ENCODE measurements around the gene ADAD2.

Gene ADAD2

GRCh38 chr16:84232060-84232459 is 41.1 kb downstream of the ADAD2 start:
- no peak overlapping the region for H3K9ac ChIP-seq (ENCODE audit: low read depth, low read length)
- no peak overlapping the region for H3K4me3 ChIP-seq (ENCODE audit: low read length)
- no peak overlapping the region for H3K4me2 ChIP-seq (ENCODE audit: low read length)
- H3K27me3 ChIP-seq (ENCODE audit: control insufficient read depth, insufficient read depth, low read length), result peaks cover 38% of the 10 kb centered on the region
- H3K4me1 ChIP-seq (ENCODE audit: control insufficient read depth, insufficient read depth, low read length), result peaks cover 20% of the 10 kb centered on the region
- H3K9me3 ChIP-seq (replicated peaks; ENCODE audit: low read length), result no peaks in the 10 kb centered on the region
- H3K36me3 ChIP-seq (ENCODE audit: insufficient read depth, low read length), result no peaks in the 10 kb centered on the region

GRCh38 chr16:84232969-84233368 is 42.0 kb downstream of the ADAD2 start:
- no peak overlapping the region for H3K4me3 ChIP-seq (ENCODE audit: low read length)
- peaks cover 47% of the 10 kb centered on the region for H3K27me3 ChIP-seq (ENCODE audit: control insufficient read depth, insufficient read depth, low read length)
- no peaks in the 10 kb centered on the region for H3K9me3 ChIP-seq (replicated peaks; ENCODE audit: low read length)
- H3K9ac ChIP-seq (ENCODE audit: low read depth, low read length), result no peak overlapping the region
- H3K4me1 ChIP-seq (ENCODE audit: control insufficient read depth, insufficient read depth, low read length), result peaks cover 14% of the 10 kb centered on the region
- no peak overlapping the region for H3K4me2 ChIP-seq (ENCODE audit: low read length)
- H3K36me3 ChIP-seq (ENCODE audit: insufficient read depth, low read length), result no peaks in the 10 kb centered on the region

- no peak overlapping the region for H3K4me3 ChIP-seq (ENCODE audit: low read length)
- H3K36me3 ChIP-seq (ENCODE audit: insufficient read depth, low read length), result no peaks in the 10 kb centered on the region
- H3K9me3 ChIP-seq (replicated peaks; ENCODE audit: low read length), result no peaks in the 10 kb centered on the region
- peaks cover 9% of the 10 kb centered on the region for H3K4me1 ChIP-seq (ENCODE audit: control insufficient read depth, insufficient read depth, low read length)
- peaks cover 51% of the 10 kb centered on the region for H3K27me3 ChIP-seq (ENCODE audit: control insufficient read depth, insufficient read depth, low read length)
- H3K9ac ChIP-seq (ENCODE audit: low read depth, low read length), result no peak overlapping the region
- H3K4me2 ChIP-seq (ENCODE audit: low read length), result no peak overlapping the region
These were observed 42.8 kb downstream of the ADAD2 start for GRCh38 chr16:84233748-84234147.

GRCh38 chr16:84234321-84235241 is 43.6 kb downstream of the ADAD2 start:
- H3K4me2 ChIP-seq (ENCODE audit: low read length), result no peak overlapping the region
- no peaks in the 10 kb centered on the region for H3K36me3 ChIP-seq (ENCODE audit: insufficient read depth, low read length)
- no peaks in the 10 kb centered on the region for H3K9me3 ChIP-seq (replicated peaks; ENCODE audit: low read length)
- peaks cover 2% of the 10 kb centered on the region for H3K4me1 ChIP-seq (ENCODE audit: control insufficient read depth, insufficient read depth, low read length)
- H3K4me3 ChIP-seq (ENCODE audit: low read length), result no peak overlapping the region
- H3K9ac ChIP-seq (ENCODE audit: low read depth, low read length), result no peak overlapping the region
- H3K27me3 ChIP-seq (ENCODE audit: control insufficient read depth, insufficient read depth, low read length), result peaks cover 60% of the 10 kb centered on the region

GRCh38 chr16:84236671-84237070 is 45.7 kb downstream of the ADAD2 start:
- Histone ChIP-seq H3K9me3 (replicated peaks; ENCODE audit: low read length) (no peaks in the 10 kb centered on the region), H3K36me3 (ENCODE audit: insufficient read depth, low read length) (no peaks in the 10 kb centered on the region), H3K27me3 (ENCODE audit: control insufficient read depth, insufficient read depth, low read length) (peaks cover 68% of the 10 kb centered on the region), H3K4me3 (ENCODE audit: low read length) (no peak overlapping the region), H3K9ac (ENCODE audit: low read depth, low read length) (no peak overlapping the region), H3K4me1 (ENCODE audit: control insufficient read depth, insufficient read depth, low read length) (no peaks in the 10 kb centered on the region), H3K4me2 (ENCODE audit: low read length) (no peak overlapping the region)

GRCh38 chr16:84237994-84238750 is 47.2 kb downstream of the ADAD2 start:
- Histone ChIP-seq H3K9ac (ENCODE audit: low read depth, low read length) (no peak overlapping the region), H3K4me3 (ENCODE audit: low read length) (no peak overlapping the region), H3K36me3 (ENCODE audit: insufficient read depth, low read length) (no peaks in the 10 kb centered on the region), H3K4me1 (ENCODE audit: control insufficient read depth, insufficient read depth, low read length) (no peaks in the 10 kb centered on the region), H3K4me2 (ENCODE audit: low read length) (no peak overlapping the region), H3K9me3 (replicated peaks; ENCODE audit: low read length) (no peaks in the 10 kb centered on the region), H3K27me3 (ENCODE audit: control insufficient read depth, insufficient read depth, low read length) (peaks cover 67% of the 10 kb centered on the region)

GRCh38 chr16:84239141-84239769 is 48.3 kb downstream of the ADAD2 start:
- Histone ChIP-seq H3K4me1 (ENCODE audit: control insufficient read depth, insufficient read depth, low read length) (no peaks in the 10 kb centered on the region), H3K4me3 (ENCODE audit: low read length) (no peak overlapping the region), H3K9ac (ENCODE audit: low read depth, low read length) (no peak overlapping the region), H3K9me3 (replicated peaks; ENCODE audit: low read length) (no peaks in the 10 kb centered on the region), H3K27me3 (ENCODE audit: control insufficient read depth, insufficient read depth, low read length) (peaks cover 66% of the 10 kb centered on the region), H3K4me2 (ENCODE audit: low read length) (no peak overlapping the region), H3K36me3 (ENCODE audit: insufficient read depth, low read length) (no peaks in the 10 kb centered on the region)

- Histone ChIP-seq H3K9me3 (replicated peaks; ENCODE audit: low read length) (no peaks in the 10 kb centered on the region), H3K4me3 (ENCODE audit: low read length) (no peak within 1 kb of the TSS), H3K27me3 (ENCODE audit: control insufficient read depth, insufficient read depth, low read length) (peaks cover 64% of the 10 kb centered on the region), H3K4me2 (ENCODE audit: low read length) (no peak within 1 kb of the TSS), H3K9ac (ENCODE audit: low read depth, low read length) (no peak within 1 kb of the TSS), H3K4me1 (ENCODE audit: control insufficient read depth, insufficient read depth, low read length) (no peaks in the 10 kb centered on the region), H3K36me3 (ENCODE audit: insufficient read depth, low read length) (no peaks in the 10 kb centered on the region)
These were observed 49.0 kb downstream of the ADAD2 start, which contains the start of gene KCNG4 for GRCh38 chr16:84239909-84240308. KCNG4 (minus strand) TSS chr16:84240012; CDS start chr16:84237485, 2,527 bp downstream.

- Histone ChIP-seq H3K9ac (ENCODE audit: low read depth, low read length) (no peak overlapping the region), H3K36me3 (ENCODE audit: insufficient read depth, low read length) (no peaks in the 10 kb centered on the region), H3K4me2 (ENCODE audit: low read length) (no peak overlapping the region), H3K4me1 (ENCODE audit: control insufficient read depth, insufficient read depth, low read length) (no peaks in the 10 kb centered on the region), H3K9me3 (replicated peaks; ENCODE audit: low read length) (no peaks in the 10 kb centered on the region), H3K4me3 (ENCODE audit: low read length) (no peak overlapping the region), H3K27me3 (ENCODE audit: control insufficient read depth, insufficient read depth, low read length) (peaks cover 66% of the 10 kb centered on the region)
These were observed 49.5 kb downstream of the ADAD2 start for GRCh38 chr16:84240455-84240854.

GRCh38 chr16:84241778-84242177 is 50.8 kb downstream of the ADAD2 start:
- no peak overlapping the region for H3K9ac ChIP-seq (ENCODE audit: low read depth, low read length)
- H3K27me3 ChIP-seq (ENCODE audit: control insufficient read depth, insufficient read depth, low read length), result peaks cover 73% of the 10 kb centered on the region
- H3K4me1 ChIP-seq (ENCODE audit: control insufficient read depth, insufficient read depth, low read length), result no peaks in the 10 kb centered on the region
- H3K4me2 ChIP-seq (ENCODE audit: low read length), result no peak overlapping the region
- H3K4me3 ChIP-seq (ENCODE audit: low read length), result no peak overlapping the region
- H3K9me3 ChIP-seq (replicated peaks; ENCODE audit: low read length), result no peaks in the 10 kb centered on the region
- H3K36me3 ChIP-seq (ENCODE audit: insufficient read depth, low read length), result no peaks in the 10 kb centered on the region

- H3K27me3 ChIP-seq (ENCODE audit: control insufficient read depth, insufficient read depth, low read length), result peaks cover 64% of the 10 kb centered on the region
- no peaks in the 10 kb centered on the region for H3K9me3 ChIP-seq (replicated peaks; ENCODE audit: low read length)
- H3K9ac ChIP-seq (ENCODE audit: low read depth, low read length), result no peak overlapping the region
- H3K36me3 ChIP-seq (ENCODE audit: insufficient read depth, low read length), result no peaks in the 10 kb centered on the region
- peaks cover under 1% of the 10 kb centered on the region for H3K4me1 ChIP-seq (ENCODE audit: control insufficient read depth, insufficient read depth, low read length)
- H3K4me3 ChIP-seq (ENCODE audit: low read length), result no peak overlapping the region
- no peak overlapping the region for H3K4me2 ChIP-seq (ENCODE audit: low read length)
These were observed 51.9 kb downstream of the ADAD2 start for GRCh38 chr16:84242839-84243238.

All from skeletal muscle satellite cell (primary cell).